Fibroblast of the aortic adventitia (primary cell): ENCODE measurements around the gene TGFB1I1. TPM values are rescaled to one million over a fixed set of nuclear protein-coding genes. Genes with fewer than 3 reads are reported as not detected.

Experiments
- DNase-seq: peaks from one replicate; pipeline ENCODE4 v3.0.0-alpha.2; 2010; ENCODE audit warnings: low read depth
- H3K4me3 ChIP-seq: 2 replicates; pipeline ENCODE4 v1.5.1; 2011; ENCODE audit warnings: low read depth, mild to moderate bottlenecking, control low read depth, low read length, moderate library complexity
- CTCF ChIP-seq: IDR thresholded peaks from 2 replicates; pipeline ENCODE4 v1.5.1; 2011; ENCODE audit warnings: mild to moderate bottlenecking, low read length, control low read depth, inconsistent platforms; ENCODE audit not compliant: insufficient read depth
- total RNA-seq: library from RNA; depleted of rRNA; stranded (reverse); fragments of >200 nt; gene quantifications from 2 replicates; pipeline ENCODE4 v1.2.3, GENCODE V29; 2012; ENCODE audit warnings: low replicate concordance

TGFB1I1 gene
- total RNA-seq, 1 donor, result 56.7 TPM

GRCh38 chr16:31472709-31473203 is 804 bp downstream of the TGFB1I1 start:
- H3K4me3 ChIP-seq, result peak overlapping the region; percentile 82
- DNase-seq, result peak; percentile 91
- TF ChIP-seq CTCF, result peak; percentile 76

DNA sequence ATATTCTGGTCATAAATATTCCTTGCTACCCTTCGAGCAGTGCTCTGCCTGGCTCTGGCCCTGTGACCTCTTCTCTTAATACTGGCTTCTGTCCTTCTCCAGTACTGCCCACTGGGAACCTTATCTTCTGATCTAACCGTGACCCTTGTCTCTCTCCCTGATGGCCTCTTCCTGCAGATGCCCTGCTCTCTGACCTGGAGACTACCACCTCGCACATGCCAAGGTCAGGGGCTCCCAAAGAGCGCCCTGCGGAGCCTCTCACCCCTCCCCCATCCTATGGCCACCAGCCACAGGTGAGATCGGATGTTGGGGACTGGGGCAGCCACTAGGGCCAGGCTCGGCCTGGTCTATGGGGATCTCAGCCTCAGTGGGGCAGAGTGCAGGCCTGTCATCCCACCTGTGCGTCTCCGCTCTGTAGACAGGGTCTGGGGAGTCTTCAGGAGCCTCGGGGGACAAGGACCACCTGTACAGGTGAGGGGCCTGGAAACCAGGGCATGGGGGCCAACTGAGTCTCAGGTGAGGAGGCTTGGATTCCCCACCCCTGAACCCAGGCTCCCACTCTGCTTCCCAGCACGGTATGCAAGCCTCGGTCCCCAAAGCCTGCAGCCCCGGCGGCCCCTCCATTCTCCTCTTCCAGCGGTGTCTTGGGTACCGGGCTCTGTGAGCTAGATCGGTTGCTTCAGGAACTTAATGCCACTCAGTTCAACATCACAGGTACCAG is 1.5 kb downstream of the TGFB1I1 start:
- no peak for DNase-seq
- peak overlapping the region; percentile 31 for H3K4me3 ChIP-seq
- no peak for TF ChIP-seq CTCF

DNA sequence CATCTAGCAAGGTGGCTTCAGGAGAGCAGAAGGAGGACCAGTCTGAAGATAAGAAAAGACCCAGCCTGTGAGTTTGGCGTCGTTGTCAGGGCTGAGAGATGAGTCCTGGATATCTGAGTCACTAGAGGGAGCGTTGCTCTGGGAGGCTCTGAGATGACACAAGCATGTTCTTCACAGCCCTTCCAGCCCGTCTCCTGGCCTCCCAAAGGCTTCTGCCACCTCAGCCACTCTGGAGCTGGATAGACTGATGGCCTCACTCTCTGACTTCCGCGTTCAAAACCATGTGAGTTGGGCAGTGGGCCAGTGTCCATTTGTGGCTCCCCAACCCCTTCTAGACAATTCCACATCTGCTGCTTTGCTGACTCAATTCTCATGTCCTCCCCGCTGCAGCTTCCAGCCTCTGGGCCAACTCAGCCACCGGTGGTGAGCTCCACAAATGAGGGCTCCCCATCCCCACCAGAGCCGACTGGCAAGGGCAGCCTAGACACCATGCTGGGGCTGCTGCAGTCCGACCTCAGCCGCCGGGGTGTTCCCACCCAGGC is 2.3 kb downstream of the TGFB1I1 start:
- H3K4me3 ChIP-seq, result no peak overlapping the region
- DNase-seq, result peak; percentile 49
- TF ChIP-seq CTCF, result no peak

DNA sequence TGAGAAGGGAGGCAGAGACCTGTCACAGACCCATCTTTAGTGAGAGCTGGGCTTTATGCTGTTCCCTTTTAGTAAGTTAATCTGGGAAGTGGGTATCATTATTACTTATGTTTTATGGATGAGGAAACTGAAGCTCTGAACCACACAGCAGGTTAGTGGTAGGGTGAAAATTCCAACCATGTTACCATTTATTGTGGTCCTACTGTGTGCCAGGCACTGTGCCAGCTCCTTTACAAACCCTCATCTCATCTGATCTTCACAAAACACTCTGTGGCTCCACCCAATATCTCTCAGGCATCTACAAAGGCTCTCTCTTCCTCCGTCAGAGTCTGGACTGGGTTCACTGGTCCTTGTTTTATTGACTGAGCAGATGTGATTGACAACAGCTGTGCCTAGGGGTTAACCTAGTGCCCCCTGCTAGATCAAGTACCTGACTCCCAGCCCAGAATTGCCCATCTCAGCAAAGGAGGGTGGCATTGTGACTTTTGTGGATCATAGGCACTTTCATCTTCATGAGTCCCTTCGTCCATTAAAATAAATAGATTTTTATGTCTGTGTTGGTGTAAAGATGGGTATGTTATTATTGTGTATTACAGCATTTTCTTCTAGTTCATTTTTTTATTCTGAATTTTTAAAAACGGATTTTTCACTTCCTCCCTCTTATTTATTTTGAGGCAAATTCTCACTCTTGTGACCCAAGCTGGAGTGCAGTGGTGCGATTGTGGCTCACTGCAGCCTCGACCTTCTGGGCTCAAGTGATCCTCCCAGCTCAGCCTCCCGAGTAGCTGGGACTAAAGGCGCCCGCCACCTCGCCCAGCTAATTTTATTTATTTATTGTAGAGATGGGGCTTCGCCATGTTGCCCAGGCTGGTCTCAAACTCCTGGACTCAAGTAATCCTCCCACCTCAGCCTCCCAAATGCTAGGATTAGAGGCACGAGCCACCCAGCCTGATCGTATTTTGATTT is 3.1 kb downstream of the TGFB1I1 start:
- no peak for TF ChIP-seq CTCF

GRCh38 chr16:31475946-31476302 is 4.0 kb downstream of the TGFB1I1 start:
- H3K4me3 ChIP-seq, result no peak overlapping the region
- TF ChIP-seq CTCF, result no peak
- no peak for DNase-seq

More for the DNA sequence above, 3.1 kb downstream of the TGFB1I1 start:
- no peak overlapping the region for H3K4me3 ChIP-seq
- no peak for DNase-seq

DNA sequence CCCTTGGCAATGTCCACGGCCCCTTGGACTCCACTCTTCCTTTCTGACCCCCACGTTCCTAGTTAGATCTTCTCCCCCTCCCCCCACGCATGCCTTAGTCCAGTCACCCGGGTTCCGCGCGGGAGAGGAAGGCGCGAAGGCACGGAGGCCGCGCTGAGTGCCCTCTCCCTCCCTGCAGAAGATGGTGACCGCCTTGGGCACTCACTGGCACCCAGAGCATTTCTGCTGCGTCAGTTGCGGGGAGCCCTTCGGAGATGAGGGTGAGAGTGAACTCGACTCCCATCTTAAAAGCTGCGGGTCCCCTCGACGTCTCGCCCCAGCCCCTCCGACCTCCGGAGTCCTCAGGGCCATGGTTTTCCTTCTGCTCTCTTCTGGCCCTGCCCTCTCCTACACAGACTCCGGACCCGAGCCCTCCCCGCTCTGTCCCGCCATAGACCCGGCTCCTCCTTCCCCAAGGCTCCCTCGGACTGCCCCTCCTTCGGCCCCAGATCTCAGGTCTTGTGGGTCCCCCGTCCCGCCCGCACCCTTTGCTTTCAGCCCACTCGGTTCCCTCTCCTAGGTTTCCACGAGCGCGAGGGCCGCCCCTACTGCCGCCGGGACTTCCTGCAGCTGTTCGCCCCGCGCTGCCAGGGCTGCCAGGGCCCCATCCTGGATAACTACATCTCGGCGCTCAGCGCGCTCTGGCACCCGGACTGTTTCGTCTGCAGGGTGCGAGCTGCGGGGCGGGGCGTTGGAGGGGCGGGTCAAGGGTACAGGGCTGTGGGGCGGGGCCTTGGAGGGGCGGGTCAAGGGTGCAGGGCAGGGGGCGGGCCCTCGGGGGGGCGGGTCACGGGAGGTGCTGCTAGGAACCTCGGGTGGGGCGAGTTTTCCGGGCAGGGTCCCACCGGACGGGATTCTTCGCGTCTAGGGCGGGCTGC is 4.6 kb downstream of the TGFB1I1 start:
- no peak overlapping the region for H3K4me3 ChIP-seq
- TF ChIP-seq CTCF, result no peak
- no peak for DNase-seq
